Esophagus squamous epithelium (tissue), 4 donors: ENCODE measurements around the gene MEIS1.

Source experiments
- POLR2A ChIP-seq, 4 donors: fragments of 450-650 bp; IDR thresholded peaks; one replicate each; pipeline ENCODE4 v1.6.1; 2017; ENCODE audit warnings: antibody characterized with exemption in 4 of 4, mild to moderate bottlenecking in 4 of 4, moderate library complexity in 3 of 4
- TF ChIP-seq, protein P1 (sequence below), 6 experiments: fragments of 450-650 bp in 4 of 6; fragments of 200-600 bp in 2 of 6; sonication (generic) in 2 of 6; IDR thresholded peaks; one replicate each; pipeline ENCODE4 v1.5.1; 2016 to 2019; ENCODE audit warnings: antibody characterized with exemption in 6 of 6, mild to moderate bottlenecking in 4 of 6, moderate library complexity in 4 of 6

DNA sequence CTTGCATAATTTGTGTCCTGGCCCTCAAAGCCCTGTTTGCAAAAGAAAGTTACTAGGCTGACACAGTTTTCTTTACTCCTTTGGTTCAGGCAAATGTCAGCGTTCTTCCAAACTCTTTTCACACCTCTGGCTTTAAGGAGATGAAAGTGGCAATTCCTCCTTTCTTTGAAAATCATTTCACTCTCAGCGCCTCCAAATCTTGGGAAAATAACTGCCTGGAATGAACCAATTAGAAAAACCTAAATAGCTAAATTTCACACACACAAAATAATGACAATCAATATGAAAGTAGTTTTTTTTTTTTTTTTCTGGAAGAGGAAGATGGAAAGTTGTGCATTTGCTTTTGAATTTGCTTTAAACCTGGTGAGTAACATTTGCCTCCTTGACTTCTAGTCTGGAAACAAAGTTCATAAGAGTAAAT lies 1.7 kb downstream of the MEIS1 start:
- TF ChIP-seq, protein P1, sequence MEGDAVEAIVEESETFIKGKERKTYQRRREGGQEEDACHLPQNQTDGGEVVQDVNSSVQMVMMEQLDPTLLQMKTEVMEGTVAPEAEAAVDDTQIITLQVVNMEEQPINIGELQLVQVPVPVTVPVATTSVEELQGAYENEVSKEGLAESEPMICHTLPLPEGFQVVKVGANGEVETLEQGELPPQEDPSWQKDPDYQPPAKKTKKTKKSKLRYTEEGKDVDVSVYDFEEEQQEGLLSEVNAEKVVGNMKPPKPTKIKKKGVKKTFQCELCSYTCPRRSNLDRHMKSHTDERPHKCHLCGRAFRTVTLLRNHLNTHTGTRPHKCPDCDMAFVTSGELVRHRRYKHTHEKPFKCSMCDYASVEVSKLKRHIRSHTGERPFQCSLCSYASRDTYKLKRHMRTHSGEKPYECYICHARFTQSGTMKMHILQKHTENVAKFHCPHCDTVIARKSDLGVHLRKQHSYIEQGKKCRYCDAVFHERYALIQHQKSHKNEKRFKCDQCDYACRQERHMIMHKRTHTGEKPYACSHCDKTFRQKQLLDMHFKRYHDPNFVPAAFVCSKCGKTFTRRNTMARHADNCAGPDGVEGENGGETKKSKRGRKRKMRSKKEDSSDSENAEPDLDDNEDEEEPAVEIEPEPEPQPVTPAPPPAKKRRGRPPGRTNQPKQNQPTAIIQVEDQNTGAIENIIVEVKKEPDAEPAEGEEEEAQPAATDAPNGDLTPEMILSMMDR (IDR thresholded peaks at IDR 0.05), result no peak
- TF ChIP-seq POLR2A (IDR thresholded peaks at IDR 0.05), result no peak
